PC-9 (cell line): ENCODE results near the gene GXYLT1.

Experiments
- CTCF ChIP-seq: fragments of 200-600 bp; sonication (generic); conservative IDR thresholded peaks from 2 replicates; pipeline ENCODE4 v1.6.1; 2017; ENCODE audit warnings: mixed run types, antibody characterized with exemption, mild to moderate bottlenecking, moderate library complexity
- EZH2 ChIP-seq: fragments of 200-600 bp; sonication (generic); IDR thresholded peaks from 2 replicates; pipeline ENCODE4 v1.8.0; 2017; ENCODE audit warnings: antibody characterized with exemption, low read depth

- TF ChIP-seq CTCF (no peak), EZH2 (no peak)
Observed at GRCh38 chr12:42086031-42086430, 58.6 kb downstream of the GXYLT1 start.
